ENCODE measurements around the gene ELMO1.

GRCh38 chr7:36904802-36905201, 543.9 kb downstream of the ELMO1 start:
- TF ChIP-seq TAF1 (conservative IDR thresholded peaks at IDR 0.05), result no peak
- TF ChIP-seq CTCF (IDR thresholded peaks at IDR 0.05; ENCODE audit: low read depth, low read length, missing input control), result no peak
- TF ChIP-seq RAD21 (IDR thresholded peaks at IDR 0.05), result no peak

Measured in liver (tissue), 3 donors.